Fibroblast of the aortic adventitia (primary cell): ENCODE results near the gene LEPR. TPM values are rescaled to one million over a fixed set of nuclear protein-coding genes. Genes with fewer than 3 reads are reported as not detected.

ENCODE experiments used
- DNase-seq: peaks from one replicate; pipeline ENCODE4 v3.0.0-alpha.2; 2010; ENCODE audit warnings: low read depth
- H3K4me3 ChIP-seq: 2 replicates; pipeline ENCODE4 v1.5.1; 2011; ENCODE audit warnings: low read depth, mild to moderate bottlenecking, control low read depth, low read length, moderate library complexity
- CTCF ChIP-seq: IDR thresholded peaks from 2 replicates; pipeline ENCODE4 v1.5.1; 2011; ENCODE audit warnings: mild to moderate bottlenecking, low read length, control low read depth, inconsistent platforms; ENCODE audit not compliant: insufficient read depth
- total RNA-seq: library from RNA; depleted of rRNA; stranded (reverse); fragments of >200 nt; gene quantifications from 2 replicates; pipeline ENCODE4 v1.2.3, GENCODE V29; 2012; ENCODE audit warnings: low replicate concordance

The LEPR gene
- total RNA-seq, 1 donor = 6.9 TPM

- no peak for TF ChIP-seq CTCF
- peak; percentile 97 for DNase-seq
- peak overlapping the region; percentile 84 for H3K4me3 ChIP-seq
Measured at GRCh38 chr1:65419681-65420589, 533 bp upstream of the LEPR start.

- TF ChIP-seq CTCF = no peak
- H3K4me3 ChIP-seq = peak overlapping the region; percentile 84
- DNase-seq = peak; percentile 52
Measured at GRCh38 chr1:65421351-65422025, 1.0 kb downstream of the LEPR start.

- peak overlapping the region; percentile 84 for H3K4me3 ChIP-seq
- no peak for DNase-seq
- no peak for TF ChIP-seq CTCF
Measured at GRCh38 chr1:65422241-65423203, 2.1 kb downstream of the LEPR start.

- no peak for TF ChIP-seq CTCF
- peak; percentile 82 for DNase-seq
- H3K4me3 ChIP-seq = no peak overlapping the region
Measured at GRCh38 chr1:65423884-65424572, 3.6 kb downstream of the LEPR start.

- DNase-seq = no peak
- no peak overlapping the region for H3K4me3 ChIP-seq
- no peak for TF ChIP-seq CTCF
Measured at GRCh38 chr1:65424573-65424889, 4.1 kb downstream of the LEPR start.

GRCh38 chr1:65425006-65425405 lies 4.5 kb downstream of the LEPR start:
- no peak for TF ChIP-seq CTCF
- no peak overlapping the region for H3K4me3 ChIP-seq
- DNase-seq = no peak
